Loucy (cell line): Measurements from ENCODE around the gene SCNM1.

ENCODE experiments used
- EZH2phosphoT487 ChIP-seq: fragments of 200-600 bp; IDR thresholded peaks from 2 replicates; pipeline ENCODE4 v1.6.1; 2018; ENCODE audit warnings: antibody characterized with exemption, mild to moderate bottlenecking, moderate library complexity, borderline replicate concordance
- TF ChIP-seq, protein P1 (sequence below): fragments of 200-600 bp; sonication (generic); conservative IDR thresholded peaks from 2 replicates; pipeline ENCODE4 v1.5.1; 2014; ENCODE audit warnings: mild to moderate bottlenecking, antibody characterized with exemption, low read length

DNA sequence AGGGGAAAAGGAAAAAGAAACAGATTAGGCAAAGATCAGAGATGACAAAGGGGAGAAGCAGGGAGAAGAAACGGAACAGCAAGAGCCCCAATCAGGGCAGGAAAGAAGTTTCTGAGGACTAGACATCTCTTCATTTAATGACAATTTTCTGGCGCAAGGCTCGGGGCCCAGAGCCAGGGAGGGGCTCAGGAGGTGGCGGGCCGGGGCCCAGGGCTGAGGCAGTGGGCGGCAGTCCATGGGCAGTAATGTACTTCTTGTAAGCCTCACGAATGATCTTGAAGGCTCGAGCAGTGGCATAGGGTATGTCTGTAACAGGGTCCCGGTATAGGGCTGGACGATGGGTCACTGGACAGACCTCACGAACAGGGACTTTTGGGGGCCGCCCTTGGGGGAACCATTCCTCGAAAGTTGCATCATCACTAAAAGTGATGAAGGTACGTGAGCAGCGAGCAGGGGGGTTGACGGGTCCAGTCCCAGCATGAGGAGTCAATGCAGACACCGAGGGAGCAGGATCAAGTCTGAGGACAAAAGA, 10.6 kb downstream of the SCNM1 start:
- TF ChIP-seq, protein P1, sequence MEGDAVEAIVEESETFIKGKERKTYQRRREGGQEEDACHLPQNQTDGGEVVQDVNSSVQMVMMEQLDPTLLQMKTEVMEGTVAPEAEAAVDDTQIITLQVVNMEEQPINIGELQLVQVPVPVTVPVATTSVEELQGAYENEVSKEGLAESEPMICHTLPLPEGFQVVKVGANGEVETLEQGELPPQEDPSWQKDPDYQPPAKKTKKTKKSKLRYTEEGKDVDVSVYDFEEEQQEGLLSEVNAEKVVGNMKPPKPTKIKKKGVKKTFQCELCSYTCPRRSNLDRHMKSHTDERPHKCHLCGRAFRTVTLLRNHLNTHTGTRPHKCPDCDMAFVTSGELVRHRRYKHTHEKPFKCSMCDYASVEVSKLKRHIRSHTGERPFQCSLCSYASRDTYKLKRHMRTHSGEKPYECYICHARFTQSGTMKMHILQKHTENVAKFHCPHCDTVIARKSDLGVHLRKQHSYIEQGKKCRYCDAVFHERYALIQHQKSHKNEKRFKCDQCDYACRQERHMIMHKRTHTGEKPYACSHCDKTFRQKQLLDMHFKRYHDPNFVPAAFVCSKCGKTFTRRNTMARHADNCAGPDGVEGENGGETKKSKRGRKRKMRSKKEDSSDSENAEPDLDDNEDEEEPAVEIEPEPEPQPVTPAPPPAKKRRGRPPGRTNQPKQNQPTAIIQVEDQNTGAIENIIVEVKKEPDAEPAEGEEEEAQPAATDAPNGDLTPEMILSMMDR, result no peak
- no peak for TF ChIP-seq EZH2phosphoT487
